Muscle layer of duodenum (tissue), 2 donors: Measurements from ENCODE around the gene PLXND1.

ENCODE experiments used
- H3K27ac ChIP-seq: one replicate; pipeline ENCODE4 v1.7.0; 2013; ENCODE audit warnings: mild to moderate bottlenecking, low read length
- H3K27me3 ChIP-seq: one replicate; pipeline ENCODE4 v1.7.0; 2013; ENCODE audit warnings: low read depth, mild to moderate bottlenecking, control low read depth, low read length
- H3K36me3 ChIP-seq, 2 donors: one replicate each; pipeline ENCODE4 v1.7.0; 2013; ENCODE audit warnings: low read length in 2 of 2, control low read depth in 1 of 2, mild to moderate bottlenecking in 1 of 2; ENCODE audit not compliant: insufficient read depth in 2 of 2, control insufficient read depth in 1 of 2
- H3K4me1 ChIP-seq, 2 donors: one replicate each; pipeline ENCODE4 v1.7.0; 2013; ENCODE audit warnings: low read length in 2 of 2, mild to moderate bottlenecking in 2 of 2, control low read depth in 1 of 2, moderate library complexity in 1 of 2; ENCODE audit not compliant: insufficient read depth in 2 of 2, control insufficient read depth in 1 of 2
- H3K4me3 ChIP-seq, 2 donors: one replicate each; pipeline ENCODE4 v1.7.0; 2013; ENCODE audit warnings: low read length in 2 of 2, low read depth in 1 of 2, mild to moderate bottlenecking in 1 of 2
- H3K9me3 ChIP-seq, 2 donors: one replicate each; pipeline ENCODE4 v1.7.0; 2013; ENCODE audit warnings: low read length in 2 of 2, control low read depth in 1 of 2, mild to moderate bottlenecking in 1 of 2; ENCODE audit not compliant: control insufficient read depth in 1 of 2
- donor health status: healthy.

Gene PLXND1

GRCh38 chr3:129540776-129541516 lies 65.5 kb downstream of the PLXND1 start:
- Histone ChIP-seq H3K27ac (no peak overlapping the region), H3K4me3 (no peak overlapping the region), H3K9me3 (no peaks in the 10 kb centered on the region), H3K36me3 (no peaks in the 10 kb centered on the region), H3K4me1 (no peaks in the 10 kb centered on the region), H3K27me3 (no peaks in the 10 kb centered on the region)

- no peaks in the 10 kb centered on the region for H3K27me3 ChIP-seq
- H3K9me3 ChIP-seq, result no peaks in the 10 kb centered on the region
- H3K4me1 ChIP-seq, result no peaks in the 10 kb centered on the region
- H3K4me3 ChIP-seq, result no peak overlapping the region
- no peaks in the 10 kb centered on the region for H3K36me3 ChIP-seq
- no peak overlapping the region for H3K27ac ChIP-seq
Measured at GRCh38 chr3:129539206-129539605, 67.3 kb downstream of the PLXND1 start.

- no peaks in the 10 kb centered on the region for H3K36me3 ChIP-seq
- H3K27me3 ChIP-seq, result no peaks in the 10 kb centered on the region
- H3K9me3 ChIP-seq, result no peaks in the 10 kb centered on the region
- H3K27ac ChIP-seq, result no peak overlapping the region
- H3K4me1 ChIP-seq, result no peaks in the 10 kb centered on the region
- no peak overlapping the region for H3K4me3 ChIP-seq
Measured at GRCh38 chr3:129536804-129537203, 69.7 kb downstream of the PLXND1 start.

DNA sequence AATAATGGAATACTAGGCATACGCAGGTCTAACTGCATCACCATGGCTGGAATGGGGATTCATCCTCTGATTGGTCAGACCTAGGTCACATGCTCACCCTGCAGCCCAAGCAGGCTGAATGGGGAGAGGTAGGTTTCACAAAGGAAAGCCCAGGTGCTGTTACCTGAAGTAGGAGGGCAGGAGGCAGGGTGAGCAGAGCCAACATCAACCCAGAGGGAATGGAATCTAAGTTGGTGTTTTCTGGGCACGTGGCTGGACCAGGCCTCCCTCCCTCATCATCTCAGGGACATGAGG lies 70.2 kb downstream of the PLXND1 start:
- no peaks in the 10 kb centered on the region for H3K9me3 ChIP-seq
- no peak overlapping the region for H3K4me3 ChIP-seq
- H3K27me3 ChIP-seq, result no peaks in the 10 kb centered on the region
- no peaks in the 10 kb centered on the region for H3K4me1 ChIP-seq
- H3K36me3 ChIP-seq, result no peaks in the 10 kb centered on the region
- no peak overlapping the region for H3K27ac ChIP-seq

GRCh38 chr3:129535075-129535474 lies 71.4 kb downstream of the PLXND1 start:
- no peaks in the 10 kb centered on the region for H3K27me3 ChIP-seq
- H3K27ac ChIP-seq, result no peak overlapping the region
- H3K9me3 ChIP-seq, result no peaks in the 10 kb centered on the region
- H3K4me1 ChIP-seq, result no peaks in the 10 kb centered on the region
- no peak overlapping the region for H3K4me3 ChIP-seq
- H3K36me3 ChIP-seq, result no peaks in the 10 kb centered on the region

DNA sequence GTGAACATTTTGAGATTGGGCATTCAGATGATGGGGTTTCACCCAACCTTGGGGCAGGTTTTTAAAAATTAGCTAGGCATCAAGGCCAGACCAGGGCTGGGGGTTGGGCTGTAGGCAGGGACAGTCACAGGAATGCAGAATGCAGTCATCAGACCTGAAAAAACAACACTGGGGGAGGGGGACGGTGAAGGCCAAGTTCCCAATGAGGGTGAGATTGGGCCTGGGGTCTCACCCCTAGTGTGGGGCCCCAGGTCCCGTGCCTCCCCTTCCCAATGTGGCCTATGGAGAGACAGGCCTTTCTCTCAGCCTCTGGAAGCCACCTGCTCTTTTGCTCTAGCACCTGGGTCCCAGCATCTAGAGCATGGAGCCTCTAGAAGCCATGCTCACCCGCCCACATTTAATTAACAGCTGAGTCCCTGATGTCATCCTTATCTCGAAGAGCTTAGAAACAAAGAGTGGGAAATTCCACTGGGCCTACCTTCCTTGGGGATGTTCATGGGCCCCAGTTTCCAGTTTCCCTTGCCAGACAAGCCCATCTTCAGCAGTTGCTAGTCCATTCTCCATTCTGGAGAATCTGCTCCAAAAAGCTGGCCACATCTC lies 71.9 kb downstream of the PLXND1 start:
- no peaks in the 10 kb centered on the region for H3K9me3 ChIP-seq
- H3K27me3 ChIP-seq, result no peaks in the 10 kb centered on the region
- no peaks in the 10 kb centered on the region for H3K36me3 ChIP-seq

DNA sequence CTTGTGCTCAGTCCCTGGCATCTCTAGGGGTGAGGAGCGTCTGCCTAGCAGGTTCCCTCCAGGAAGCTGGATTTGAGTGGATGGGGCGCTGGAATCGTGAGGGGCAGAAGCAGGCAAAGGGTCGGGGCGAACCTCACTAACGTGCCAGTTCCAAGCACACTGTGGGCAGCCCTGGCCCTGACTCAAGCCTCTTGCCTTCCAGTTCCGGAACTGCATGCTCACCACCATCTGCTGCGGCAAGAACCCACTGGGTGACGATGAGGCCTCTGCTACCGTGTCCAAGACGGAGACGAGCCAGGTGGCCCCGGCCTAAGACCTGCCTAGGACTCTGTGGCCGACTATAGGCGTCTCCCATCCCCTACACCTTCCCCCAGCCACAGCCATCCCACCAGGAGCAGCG lies 73.1 kb downstream of the PLXND1 start:
- no peaks in the 10 kb centered on the region for H3K9me3 ChIP-seq
- no peak overlapping the region for H3K4me3 ChIP-seq
- no peaks in the 10 kb centered on the region for H3K4me1 ChIP-seq
- H3K36me3 ChIP-seq, result no peaks in the 10 kb centered on the region
- H3K27me3 ChIP-seq, result no peaks in the 10 kb centered on the region
- no peak overlapping the region for H3K27ac ChIP-seq

More for the DNA sequence above, 71.9 kb downstream of the PLXND1 start:
- Histone ChIP-seq H3K4me3 (no peak overlapping the region), H3K4me1 (no peaks in the 10 kb centered on the region), H3K27ac (no peak overlapping the region)

- Histone ChIP-seq H3K4me1 (no peaks in the 10 kb centered on the region), H3K36me3 (no peaks in the 10 kb centered on the region), H3K9me3 (no peaks in the 10 kb centered on the region)
Measured at GRCh38 chr3:129532261-129532660, 74.2 kb downstream of the PLXND1 start.

GRCh38 chr3:129531699-129532098 lies 74.8 kb downstream of the PLXND1 start:
- H3K27ac ChIP-seq, result no peak overlapping the region
- H3K9me3 ChIP-seq, result no peaks in the 10 kb centered on the region
- no peaks in the 10 kb centered on the region for H3K27me3 ChIP-seq
- no peaks in the 10 kb centered on the region for H3K36me3 ChIP-seq
- no peak overlapping the region for H3K4me3 ChIP-seq
- H3K4me1 ChIP-seq, result no peaks in the 10 kb centered on the region

More at GRCh38 chr3:129532261-129532660, 74.2 kb downstream of the PLXND1 start:
- no peaks in the 10 kb centered on the region for H3K27me3 ChIP-seq
- H3K27ac ChIP-seq, result no peak overlapping the region
- H3K4me3 ChIP-seq, result no peak overlapping the region

- H3K4me1 ChIP-seq, result no peaks in the 10 kb centered on the region
- no peaks in the 10 kb centered on the region for H3K36me3 ChIP-seq
- no peaks in the 10 kb centered on the region for H3K9me3 ChIP-seq
- no peaks in the 10 kb centered on the region for H3K27me3 ChIP-seq
- no peak overlapping the region for H3K4me3 ChIP-seq
- H3K27ac ChIP-seq, result no peak overlapping the region
Measured at GRCh38 chr3:129530821-129531220, 75.7 kb downstream of the PLXND1 start.

GRCh38 chr3:129530251-129530791 lies 76.2 kb downstream of the PLXND1 start:
- Histone ChIP-seq H3K9me3 (no peaks in the 10 kb centered on the region), H3K36me3 (no peaks in the 10 kb centered on the region), H3K4me3 (no peak overlapping the region), H3K4me1 (no peaks in the 10 kb centered on the region), H3K27ac (no peak overlapping the region), H3K27me3 (no peaks in the 10 kb centered on the region)
